ENCODE data around the gene CSTF1.

Gene CSTF1

DNA sequence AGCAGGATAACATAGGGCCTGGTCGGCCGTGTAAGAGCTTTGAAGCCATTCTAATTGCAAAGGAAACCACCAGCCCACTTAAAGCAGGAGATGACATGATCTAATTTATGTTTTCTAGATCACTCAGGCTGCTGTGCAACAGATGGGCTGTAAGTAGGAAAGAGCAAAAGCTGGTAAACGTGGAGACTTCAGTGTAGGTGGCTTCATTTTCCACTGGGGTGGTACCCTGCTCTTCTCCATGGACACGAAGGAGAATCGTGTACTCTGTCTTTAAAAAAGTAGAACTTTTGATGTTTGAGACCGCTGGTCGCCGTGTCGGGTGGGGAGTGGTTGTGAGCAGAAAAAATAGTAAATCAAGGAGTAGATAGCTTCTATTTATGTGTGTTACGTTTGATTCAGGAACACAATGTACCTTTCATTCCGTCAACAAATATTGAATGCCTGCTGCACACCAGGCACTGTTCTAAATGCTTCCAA lies 26.0 kb downstream of the CSTF1 start:
- Mint-ChIP-seq H3K9me3 (no peaks in the 10 kb centered on the region), H3K27ac (peak overlapping the region; percentile 85), H3K27me3 (no peaks in the 10 kb centered on the region), H3K36me3 (ENCODE audit: low read depth) (peaks cover 40% of the 10 kb centered on the region), H3K4me3 (no peak overlapping the region), H3K4me1 (ENCODE audit: low read depth) (peaks cover 80% of the 10 kb centered on the region)
- intact Hi-C loops (cut with micrococcal nuclease), result no loop called here

DNA sequence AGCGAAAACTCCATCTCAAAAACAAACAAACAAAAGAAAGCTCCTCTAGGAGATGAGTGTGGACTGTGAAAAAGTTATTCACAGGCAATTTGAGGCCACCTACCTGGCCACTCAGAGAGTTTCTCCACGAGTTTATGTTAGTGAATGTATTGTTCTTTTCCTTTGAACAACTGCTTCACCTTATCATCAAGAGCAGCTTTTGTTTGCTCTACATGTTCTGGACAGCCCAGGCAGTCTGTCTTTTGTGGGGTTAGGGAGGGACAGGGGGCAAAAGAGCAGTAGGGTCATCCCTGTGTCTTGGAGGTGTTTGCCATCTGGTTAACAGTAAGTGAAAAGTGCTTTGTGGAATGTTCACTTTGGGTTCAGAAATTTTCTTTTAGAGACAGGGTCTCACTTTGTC lies 27.6 kb downstream of the CSTF1 start:
- no peak overlapping the region for H3K27ac Mint-ChIP-seq
- H3K36me3 Mint-ChIP-seq (ENCODE audit: low read depth), result peaks cover 33% of the 10 kb centered on the region
- H3K9me3 Mint-ChIP-seq, result no peaks in the 10 kb centered on the region
- H3K4me3 Mint-ChIP-seq, result no peak overlapping the region
- H3K4me1 Mint-ChIP-seq (ENCODE audit: low read depth), result peaks cover 75% of the 10 kb centered on the region
- H3K27me3 Mint-ChIP-seq, result no peaks in the 10 kb centered on the region
- intact Hi-C loops (cut with micrococcal nuclease), result no loop called here

DNA sequence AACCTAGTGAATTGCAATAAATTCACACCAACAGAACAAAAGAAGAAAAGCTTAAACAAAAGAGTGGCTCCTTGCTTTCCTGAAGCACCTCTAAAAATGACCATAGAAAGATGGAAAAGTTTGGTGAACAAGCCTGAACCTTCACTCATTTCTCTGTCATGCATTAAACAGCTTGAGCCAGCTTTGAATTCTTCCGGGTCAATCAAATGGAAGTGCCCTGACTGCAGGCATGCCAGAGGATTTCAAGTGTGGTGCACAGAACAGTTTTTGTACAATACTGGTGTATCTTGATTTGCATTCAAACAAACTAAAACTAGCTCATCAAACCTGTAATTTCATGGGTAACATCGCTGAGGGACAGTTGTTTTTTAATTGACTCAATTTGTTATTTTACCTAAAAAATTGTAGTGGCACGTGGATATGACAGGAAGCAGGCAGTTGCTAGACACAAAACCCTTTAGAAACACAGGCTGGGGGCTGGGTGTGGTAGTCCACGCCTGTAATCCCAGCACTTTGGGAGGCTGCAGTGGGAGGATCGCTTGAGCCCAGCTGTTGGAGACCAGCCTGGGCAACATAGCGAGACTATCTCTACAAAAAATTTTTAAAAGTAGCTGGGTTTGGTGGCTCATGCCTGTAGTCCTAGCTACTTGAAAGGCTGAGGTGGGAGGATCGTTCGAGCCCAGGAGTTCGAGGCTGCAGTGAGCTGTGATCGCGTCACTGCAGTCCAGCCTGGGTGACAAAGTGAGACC lies 28.7 kb downstream of the CSTF1 start:
- intact Hi-C loops (cut with micrococcal nuclease), result no loop called here
- H3K9me3 Mint-ChIP-seq, result no peaks in the 10 kb centered on the region
- no peaks in the 10 kb centered on the region for H3K27me3 Mint-ChIP-seq
- no peak overlapping the region for H3K4me3 Mint-ChIP-seq
- peak overlapping the region; percentile 67 for H3K27ac Mint-ChIP-seq
- peaks cover 40% of the 10 kb centered on the region for H3K36me3 Mint-ChIP-seq (ENCODE audit: low read depth)
- H3K4me1 Mint-ChIP-seq (ENCODE audit: low read depth), result peaks cover 83% of the 10 kb centered on the region

DNA sequence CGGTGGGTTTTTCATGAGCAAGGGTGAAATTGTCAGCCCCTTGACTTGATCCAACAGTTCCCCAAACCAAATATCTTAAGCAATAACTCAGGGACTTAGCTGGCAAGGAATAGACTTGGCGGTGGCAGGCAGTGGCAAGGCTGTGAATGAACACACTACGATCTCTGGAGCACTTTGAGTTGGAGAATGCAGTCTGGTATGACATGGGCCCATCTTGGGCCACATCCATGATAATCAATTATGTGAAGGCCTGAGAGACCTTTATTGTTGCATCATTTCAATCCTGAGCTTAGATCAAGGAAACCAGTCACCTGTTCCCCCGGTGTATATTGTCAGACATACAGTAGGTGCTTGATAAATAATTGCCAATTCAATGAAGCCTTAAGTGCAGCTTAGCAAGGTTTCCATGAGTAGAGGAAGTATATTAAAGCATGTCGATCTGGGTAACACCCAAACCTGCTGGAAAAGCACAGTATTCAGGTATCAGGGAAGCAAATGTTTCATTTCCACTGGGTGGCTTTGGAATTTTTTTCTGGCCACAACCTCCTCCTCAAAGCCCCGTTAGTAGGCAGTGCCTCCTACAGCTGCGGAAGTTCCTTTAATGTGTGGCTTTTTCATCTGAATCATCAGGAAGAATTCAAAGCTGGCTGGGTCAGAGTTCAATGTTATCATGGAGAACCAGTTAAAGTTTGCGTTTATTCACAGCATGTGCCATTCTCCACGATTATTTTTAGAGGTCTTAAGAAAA lies 29.8 kb downstream of the CSTF1 start:
- H3K27ac Mint-ChIP-seq, result peak overlapping the region; percentile 67
- H3K4me3 Mint-ChIP-seq, result no peak overlapping the region
- H3K4me1 Mint-ChIP-seq (ENCODE audit: low read depth), result peaks cover 82% of the 10 kb centered on the region
- H3K9me3 Mint-ChIP-seq, result no peaks in the 10 kb centered on the region
- peaks cover 38% of the 10 kb centered on the region for H3K36me3 Mint-ChIP-seq (ENCODE audit: low read depth)
- no peaks in the 10 kb centered on the region for H3K27me3 Mint-ChIP-seq
- intact Hi-C loops (cut with micrococcal nuclease), result no loop called here

DNA sequence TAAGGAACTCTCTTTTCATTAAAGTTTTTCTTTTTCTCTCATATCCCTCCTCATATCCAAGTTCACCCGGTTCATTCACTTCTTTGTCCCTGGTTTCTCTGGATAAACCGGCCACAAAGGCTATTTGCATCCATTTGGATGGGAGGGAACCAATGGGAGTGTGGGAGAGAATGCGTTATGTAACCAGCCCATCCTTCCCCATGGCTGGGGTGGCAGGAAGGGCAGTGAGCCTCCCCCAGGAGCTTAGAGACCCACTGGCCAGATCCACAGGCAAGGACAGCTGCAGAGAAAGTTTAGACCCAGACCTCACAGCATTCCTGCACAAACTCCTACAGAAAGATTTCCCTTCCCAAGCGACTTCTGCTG lies 30.4 kb downstream of the CSTF1 start:
- intact Hi-C loops (cut with micrococcal nuclease), result no loop called here
- Mint-ChIP-seq H3K4me3 (no peak overlapping the region), H3K36me3 (ENCODE audit: low read depth) (peaks cover 34% of the 10 kb centered on the region), H3K27me3 (no peaks in the 10 kb centered on the region), H3K27ac (peak overlapping the region; percentile 67), H3K4me1 (ENCODE audit: low read depth) (peaks cover 82% of the 10 kb centered on the region), H3K9me3 (no peaks in the 10 kb centered on the region)

DNA sequence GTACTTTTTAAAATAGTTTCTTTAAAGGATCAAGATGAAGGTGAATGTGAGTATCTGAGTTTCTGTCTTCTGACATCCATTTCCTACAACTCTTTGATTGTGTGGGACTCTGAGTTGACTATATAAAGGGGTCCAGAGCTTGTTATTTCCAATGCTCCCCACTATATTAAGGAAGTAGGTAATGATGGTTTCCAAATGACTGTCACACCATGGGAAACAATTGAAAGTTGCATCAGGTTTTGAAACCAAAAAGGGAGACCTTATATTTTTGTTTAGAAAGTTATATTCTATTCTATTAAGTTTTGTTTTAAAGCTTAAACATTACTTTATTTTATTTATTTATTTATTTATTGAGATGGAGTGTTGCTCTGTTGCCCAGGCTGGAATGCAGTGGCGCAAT lies 30.8 kb downstream of the CSTF1 start:
- no peak overlapping the region for H3K4me3 Mint-ChIP-seq
- H3K9me3 Mint-ChIP-seq, result no peaks in the 10 kb centered on the region
- intact Hi-C loops (cut with micrococcal nuclease), result no loop called here
- H3K27me3 Mint-ChIP-seq, result no peaks in the 10 kb centered on the region
- H3K4me1 Mint-ChIP-seq (ENCODE audit: low read depth), result peaks cover 82% of the 10 kb centered on the region
- peaks cover 34% of the 10 kb centered on the region for H3K36me3 Mint-ChIP-seq (ENCODE audit: low read depth)
- H3K27ac Mint-ChIP-seq, result peak overlapping the region; percentile 67

DNA sequence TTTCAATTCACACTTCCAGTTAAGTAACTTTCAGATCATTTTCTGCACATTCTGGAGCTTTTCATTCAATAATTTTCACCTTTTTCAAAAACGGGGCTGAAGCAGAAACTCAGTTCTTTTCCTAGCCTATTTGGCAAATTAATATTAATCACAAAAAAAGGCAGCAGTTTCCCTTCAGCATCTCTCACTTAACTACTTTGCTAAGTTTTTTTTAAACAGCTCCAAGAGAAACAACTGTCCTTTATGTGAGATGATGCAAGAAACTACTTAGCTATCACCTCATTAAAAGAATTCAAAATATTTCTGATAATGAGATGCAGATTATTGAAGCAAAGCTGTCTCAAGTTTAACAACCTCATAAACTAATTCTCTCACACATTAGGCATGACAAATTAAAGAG lies 31.4 kb downstream of the CSTF1 start:
- H3K27me3 Mint-ChIP-seq, result no peaks in the 10 kb centered on the region
- intact Hi-C loops (cut with micrococcal nuclease), result no loop called here
- H3K27ac Mint-ChIP-seq, result no peak overlapping the region

DNA sequence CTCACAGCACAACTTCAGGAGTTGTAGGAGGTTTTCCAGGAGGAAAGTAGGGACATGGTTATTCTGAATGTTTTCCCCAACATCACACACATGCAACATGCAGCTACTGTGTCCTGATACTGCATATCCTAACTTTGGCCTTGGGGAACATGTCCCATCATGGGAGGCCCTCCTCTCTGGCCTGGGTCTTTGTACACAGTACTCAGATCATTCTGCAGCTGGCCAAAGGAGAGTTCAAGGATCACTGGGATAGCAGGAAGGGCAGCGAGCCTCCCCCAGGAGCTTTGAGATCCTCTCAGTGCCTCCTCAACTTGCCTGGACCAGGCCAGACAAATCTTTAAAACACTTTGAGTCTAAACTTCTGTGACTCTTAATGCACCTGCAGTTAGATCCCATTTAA lies 32.5 kb downstream of the CSTF1 start:
- H3K27me3 Mint-ChIP-seq, result no peaks in the 10 kb centered on the region
- peak overlapping the region; percentile 43 for H3K27ac Mint-ChIP-seq
- H3K4me3 Mint-ChIP-seq, result no peak overlapping the region
- intact Hi-C loops (cut with micrococcal nuclease), result no loop called here
- H3K9me3 Mint-ChIP-seq, result no peaks in the 10 kb centered on the region
- H3K36me3 Mint-ChIP-seq (ENCODE audit: low read depth), result peaks cover 44% of the 10 kb centered on the region
- H3K4me1 Mint-ChIP-seq (ENCODE audit: low read depth), result peaks cover 86% of the 10 kb centered on the region

More for the DNA sequence above, 31.4 kb downstream of the CSTF1 start:
- H3K4me1 Mint-ChIP-seq (ENCODE audit: low read depth), result peaks cover 82% of the 10 kb centered on the region
- H3K4me3 Mint-ChIP-seq, result no peak overlapping the region
- H3K36me3 Mint-ChIP-seq (ENCODE audit: low read depth), result peaks cover 34% of the 10 kb centered on the region
- H3K9me3 Mint-ChIP-seq, result no peaks in the 10 kb centered on the region

DNA sequence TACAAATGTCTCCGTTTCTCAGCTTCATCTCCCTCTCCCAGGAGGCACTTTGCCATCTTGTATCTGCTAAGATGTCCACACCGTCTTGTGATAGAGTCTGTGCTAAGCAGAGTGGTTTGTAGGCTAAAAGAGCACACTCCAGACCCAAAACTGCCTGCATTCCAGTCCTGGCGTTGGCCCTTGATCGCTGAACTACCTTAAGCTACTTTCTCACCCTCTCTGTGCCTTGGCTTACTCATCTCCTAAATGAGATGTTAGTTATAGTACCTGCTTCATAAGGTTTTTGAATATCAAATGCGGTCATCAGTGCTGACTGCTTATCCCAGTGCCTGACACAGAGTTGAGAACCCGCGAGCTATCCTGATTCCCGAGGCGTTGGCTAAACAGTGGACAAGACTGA lies 33.6 kb downstream of the CSTF1 start:
- no peak overlapping the region for H3K27ac Mint-ChIP-seq
- H3K36me3 Mint-ChIP-seq (ENCODE audit: low read depth), result peaks cover 49% of the 10 kb centered on the region
- no peak overlapping the region for H3K4me3 Mint-ChIP-seq
- H3K27me3 Mint-ChIP-seq, result peaks cover 4% of the 10 kb centered on the region
- H3K4me1 Mint-ChIP-seq (ENCODE audit: low read depth), result peaks cover 87% of the 10 kb centered on the region
- intact Hi-C loops (cut with micrococcal nuclease), result no loop called here
- H3K9me3 Mint-ChIP-seq, result no peaks in the 10 kb centered on the region

DNA sequence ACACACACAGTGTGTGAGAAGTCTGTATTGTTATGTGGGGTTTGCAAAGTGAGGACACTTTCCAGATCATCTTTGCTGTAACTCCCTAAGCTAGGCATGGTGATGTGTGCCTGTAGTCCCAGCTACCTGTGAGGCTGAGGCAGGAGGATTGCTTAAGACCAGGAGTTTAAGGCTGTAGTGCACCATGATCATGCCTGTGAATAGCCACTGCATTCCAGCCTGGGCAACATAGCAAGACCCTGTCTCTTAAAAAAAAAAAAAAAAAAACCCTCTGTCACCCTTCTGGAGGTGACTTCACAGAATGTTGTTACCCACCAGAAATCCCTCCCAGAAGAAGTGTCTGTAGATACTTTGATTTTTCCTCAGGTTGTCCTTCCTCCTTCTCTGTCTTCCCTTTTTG lies 34.5 kb downstream of the CSTF1 start:
- Mint-ChIP-seq H3K27ac (peak overlapping the region; percentile 50), H3K9me3 (no peaks in the 10 kb centered on the region), H3K36me3 (ENCODE audit: low read depth) (peaks cover 50% of the 10 kb centered on the region), H3K4me3 (no peak overlapping the region), H3K27me3 (peaks cover 4% of the 10 kb centered on the region), H3K4me1 (ENCODE audit: low read depth) (peaks cover 81% of the 10 kb centered on the region)
- intact Hi-C loops (cut with micrococcal nuclease), result no loop called here

DNA sequence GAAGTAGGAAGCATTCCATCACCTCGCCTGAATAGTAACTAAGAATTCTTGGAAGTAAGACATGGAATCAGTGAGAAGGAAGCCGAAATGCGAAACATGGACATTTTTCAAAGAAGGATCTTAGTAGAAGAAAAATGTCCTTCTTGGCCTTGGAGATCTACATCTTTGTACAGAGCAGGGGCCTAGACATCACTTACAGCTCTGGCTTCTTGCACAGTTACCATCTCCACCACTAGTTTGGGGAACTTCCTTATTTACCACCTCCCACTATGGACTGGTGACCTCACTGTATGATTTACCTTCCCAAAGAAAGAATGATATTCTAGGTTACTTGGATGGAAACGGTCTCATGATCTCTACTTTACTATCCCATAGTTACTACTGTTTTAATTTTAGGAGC lies 35.4 kb downstream of the CSTF1 start:
- no peaks in the 10 kb centered on the region for H3K9me3 Mint-ChIP-seq
- peak overlapping the region; percentile 50 for H3K27ac Mint-ChIP-seq
- peaks cover 53% of the 10 kb centered on the region for H3K36me3 Mint-ChIP-seq (ENCODE audit: low read depth)
- peak overlapping the region; percentile 11 for H3K4me3 Mint-ChIP-seq
- peaks cover 78% of the 10 kb centered on the region for H3K4me1 Mint-ChIP-seq (ENCODE audit: low read depth)
- H3K27me3 Mint-ChIP-seq, result peaks cover 4% of the 10 kb centered on the region
- intact Hi-C loops (cut with micrococcal nuclease), result no loop called here

DNA sequence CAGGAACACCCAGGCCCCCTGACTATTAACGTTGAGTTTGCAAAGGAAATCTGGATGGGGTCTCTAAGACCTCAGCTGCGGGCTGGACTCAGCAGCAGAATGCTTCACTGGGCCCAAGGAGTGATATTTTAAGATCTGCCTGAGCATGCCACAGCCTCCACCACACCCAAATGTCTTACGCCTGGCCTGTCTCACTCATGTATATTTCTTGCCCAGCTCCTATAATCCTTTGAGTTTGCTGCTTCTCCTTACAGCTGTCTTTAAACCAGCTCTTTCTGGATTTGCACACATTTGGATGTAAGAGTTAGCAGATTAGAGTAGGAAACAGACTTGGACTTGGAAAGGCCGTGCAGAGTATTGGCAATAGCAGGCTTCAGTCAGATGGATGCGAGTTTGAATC lies 36.0 kb downstream of the CSTF1 start:
- Mint-ChIP-seq H3K9me3 (no peaks in the 10 kb centered on the region), H3K27ac (peak overlapping the region; percentile 50), H3K27me3 (peaks cover 4% of the 10 kb centered on the region), H3K4me3 (no peak overlapping the region), H3K4me1 (ENCODE audit: low read depth) (peaks cover 80% of the 10 kb centered on the region), H3K36me3 (ENCODE audit: low read depth) (peaks cover 58% of the 10 kb centered on the region)
- intact Hi-C loops (cut with micrococcal nuclease), result no loop called here

DNA sequence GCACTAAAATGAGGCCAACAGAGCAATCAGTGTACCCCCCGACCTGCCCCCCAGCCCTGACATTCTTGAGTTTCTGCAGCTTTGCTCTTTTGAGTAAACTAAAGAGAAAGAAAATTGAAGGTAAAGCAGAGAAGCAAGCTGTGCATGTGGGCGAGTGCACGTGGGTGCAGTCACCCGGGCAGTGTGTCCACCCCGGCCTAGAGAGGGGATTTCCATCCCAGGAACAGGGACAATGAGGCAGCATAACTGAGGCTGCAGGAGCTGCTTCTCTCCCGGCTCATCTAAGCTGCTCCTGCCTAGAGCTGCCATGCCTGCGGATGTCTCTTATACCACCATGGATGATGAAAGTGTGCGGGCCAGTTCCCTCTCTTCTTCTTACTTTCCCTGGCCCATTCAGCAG lies 36.4 kb downstream of the CSTF1 start:
- Mint-ChIP-seq H3K36me3 (ENCODE audit: low read depth) (peaks cover 61% of the 10 kb centered on the region), H3K4me1 (ENCODE audit: low read depth) (peaks cover 84% of the 10 kb centered on the region), H3K27me3 (peaks cover 4% of the 10 kb centered on the region), H3K4me3 (peak overlapping the region; percentile 11), H3K9me3 (no peaks in the 10 kb centered on the region), H3K27ac (peak overlapping the region; percentile 52)
- intact Hi-C loops (cut with micrococcal nuclease), result no loop called here

DNA sequence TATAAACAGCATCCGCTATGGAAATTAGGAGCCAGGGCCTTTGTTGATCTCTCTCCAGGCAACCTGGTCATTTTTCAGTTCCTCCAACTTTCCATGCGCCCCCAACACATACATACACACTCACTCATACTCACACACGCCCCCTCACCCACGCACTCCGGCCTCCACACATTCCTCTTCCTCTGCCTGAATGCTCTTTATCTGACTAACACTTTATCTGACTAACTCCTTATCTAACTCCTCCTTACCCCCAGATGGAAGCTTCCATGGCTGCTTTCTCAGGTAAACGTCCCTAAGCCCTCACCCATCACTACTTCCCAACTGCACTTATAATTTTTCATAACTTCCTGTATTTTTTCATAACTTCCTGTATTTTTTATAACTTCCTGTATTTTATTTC lies 37.1 kb downstream of the CSTF1 start:
- peak overlapping the region; percentile 52 for H3K27ac Mint-ChIP-seq
- intact Hi-C loops (cut with micrococcal nuclease), result no loop called here
- H3K27me3 Mint-ChIP-seq, result peaks cover 4% of the 10 kb centered on the region
- peak overlapping the region; percentile 4 for H3K4me3 Mint-ChIP-seq
- H3K4me1 Mint-ChIP-seq (ENCODE audit: low read depth), result peaks cover 85% of the 10 kb centered on the region
- no peaks in the 10 kb centered on the region for H3K9me3 Mint-ChIP-seq
- peaks cover 62% of the 10 kb centered on the region for H3K36me3 Mint-ChIP-seq (ENCODE audit: low read depth)
